ENCODE results near the gene SLC9A8. TPM values are rescaled to one million over a fixed set of nuclear protein-coding genes. Genes with fewer than 3 reads are reported as not detected.

SLC9A8 gene
- total RNA-seq, 1 donor from 2014 or later: 6.2 TPM

- Mint-ChIP-seq H3K27me3 (ENCODE audit: low read depth, unreplicated experiment) (no peaks in the 10 kb centered on the region), H3K9me3 (ENCODE audit: unreplicated experiment) (no peaks in the 10 kb centered on the region), H3K27ac (ENCODE audit: unreplicated experiment) (peak overlapping the region; percentile 48), H3K36me3 (ENCODE audit: low read depth, unreplicated experiment) (peaks cover 19% of the 10 kb centered on the region), H3K4me3 (ENCODE audit: unreplicated experiment) (no peak overlapping the region), H3K4me1 (ENCODE audit: low read depth, unreplicated experiment) (peaks cover 24% of the 10 kb centered on the region)
- Histone ChIP-seq H3K4me3 (ENCODE audit: insufficient read depth, low read depth, low read length) (no peak overlapping the region), H3K9ac (ENCODE audit: low read length) (no peak overlapping the region), H3K4me1 (ENCODE audit: insufficient read depth, low read length) (peaks cover 9% of the 10 kb centered on the region), H3K79me2 (ENCODE audit: insufficient read depth, low read length) (no peaks in the 10 kb centered on the region), H3K27ac (ENCODE audit: low read depth, low read length) (no peak overlapping the region), H3K4me2 (ENCODE audit: low read length) (peak overlapping the region; percentile 45), H2AFZ (ENCODE audit: low read depth, low read length) (no peak overlapping the region), H3K9me3 (ENCODE audit: insufficient read depth, low read depth, low read length) (no peaks in the 10 kb centered on the region), H3K36me3 (ENCODE audit: insufficient read depth, low read length) (peaks cover 20% of the 10 kb centered on the region), H3K27me3 (ENCODE audit: insufficient read depth, low read length) (no peaks in the 10 kb centered on the region), H4K20me1 (ENCODE audit: insufficient read depth, low read length) (no peaks in the 10 kb centered on the region)
- FAIRE-seq: no peak
- no peak for TF ChIP-seq EZH2 (IDR thresholded peaks at IDR 0.05; ENCODE audit: insufficient read depth, low read length)
- TF ChIP-seq, protein P1, sequence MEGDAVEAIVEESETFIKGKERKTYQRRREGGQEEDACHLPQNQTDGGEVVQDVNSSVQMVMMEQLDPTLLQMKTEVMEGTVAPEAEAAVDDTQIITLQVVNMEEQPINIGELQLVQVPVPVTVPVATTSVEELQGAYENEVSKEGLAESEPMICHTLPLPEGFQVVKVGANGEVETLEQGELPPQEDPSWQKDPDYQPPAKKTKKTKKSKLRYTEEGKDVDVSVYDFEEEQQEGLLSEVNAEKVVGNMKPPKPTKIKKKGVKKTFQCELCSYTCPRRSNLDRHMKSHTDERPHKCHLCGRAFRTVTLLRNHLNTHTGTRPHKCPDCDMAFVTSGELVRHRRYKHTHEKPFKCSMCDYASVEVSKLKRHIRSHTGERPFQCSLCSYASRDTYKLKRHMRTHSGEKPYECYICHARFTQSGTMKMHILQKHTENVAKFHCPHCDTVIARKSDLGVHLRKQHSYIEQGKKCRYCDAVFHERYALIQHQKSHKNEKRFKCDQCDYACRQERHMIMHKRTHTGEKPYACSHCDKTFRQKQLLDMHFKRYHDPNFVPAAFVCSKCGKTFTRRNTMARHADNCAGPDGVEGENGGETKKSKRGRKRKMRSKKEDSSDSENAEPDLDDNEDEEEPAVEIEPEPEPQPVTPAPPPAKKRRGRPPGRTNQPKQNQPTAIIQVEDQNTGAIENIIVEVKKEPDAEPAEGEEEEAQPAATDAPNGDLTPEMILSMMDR (IDR thresholded peaks at IDR 0.05; ENCODE audit: insufficient read depth, low read depth, low read length): no peak
- no peak for DNase-seq (ENCODE audit: low read depth)
Observed at GRCh38 chr20:49821381-49821780, 8.8 kb downstream of the SLC9A8 start.

DNA sequence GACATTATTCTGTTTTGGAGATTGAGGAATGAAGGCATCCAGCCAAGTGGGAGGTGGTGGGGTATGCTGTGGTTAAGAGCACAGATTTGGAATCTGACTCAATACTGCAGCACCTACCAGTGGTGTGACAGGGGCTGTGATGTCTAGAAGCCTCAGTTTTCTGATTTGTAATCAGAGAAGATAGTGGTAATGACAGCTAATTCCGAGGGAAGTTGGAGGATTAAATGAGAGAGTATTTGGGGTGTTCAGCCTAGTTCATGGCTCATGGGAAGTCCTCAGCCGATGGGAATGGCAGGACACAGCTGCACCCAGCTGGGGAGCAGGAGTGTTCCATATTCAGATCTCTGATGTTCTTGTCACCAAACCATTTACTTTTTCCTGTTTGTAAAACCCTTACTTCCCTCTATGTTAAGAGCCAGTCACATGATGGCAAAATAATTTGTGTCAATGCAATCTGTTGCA, 9.3 kb downstream of the SLC9A8 start:
- no peak overlapping the region for H3K4me3 ChIP-seq (ENCODE audit: insufficient read depth, low read depth, low read length)
- peaks cover 19% of the 10 kb centered on the region for H3K36me3 ChIP-seq (ENCODE audit: insufficient read depth, low read length)
- no peak overlapping the region for H2AFZ ChIP-seq (ENCODE audit: low read depth, low read length)
- peaks cover 9% of the 10 kb centered on the region for H3K4me1 ChIP-seq (ENCODE audit: insufficient read depth, low read length)
- peak; percentile 55 for FAIRE-seq
- Mint-ChIP-seq H3K27me3 (ENCODE audit: low read depth, unreplicated experiment) (no peaks in the 10 kb centered on the region), H3K36me3 (ENCODE audit: low read depth, unreplicated experiment) (peaks cover 19% of the 10 kb centered on the region), H3K4me3 (ENCODE audit: unreplicated experiment) (peak overlapping the region; percentile 28), H3K27ac (ENCODE audit: unreplicated experiment) (peak overlapping the region; percentile 48), H3K4me1 (ENCODE audit: low read depth, unreplicated experiment) (peaks cover 24% of the 10 kb centered on the region), H3K9me3 (ENCODE audit: unreplicated experiment) (no peaks in the 10 kb centered on the region)
- DNase-seq (ENCODE audit: low read depth): peak; percentile 72
- no peak overlapping the region for H3K9ac ChIP-seq (ENCODE audit: low read length)
- no peaks in the 10 kb centered on the region for H3K27me3 ChIP-seq (ENCODE audit: insufficient read depth, low read length)
- H3K79me2 ChIP-seq (ENCODE audit: insufficient read depth, low read length): no peaks in the 10 kb centered on the region
- TF ChIP-seq EZH2 (IDR thresholded peaks at IDR 0.05; ENCODE audit: insufficient read depth, low read length): no peak
- TF ChIP-seq, protein P1 (IDR thresholded peaks at IDR 0.05; ENCODE audit: insufficient read depth, low read depth, low read length): peak; percentile 20
- H4K20me1 ChIP-seq (ENCODE audit: insufficient read depth, low read length): no peaks in the 10 kb centered on the region
- no peaks in the 10 kb centered on the region for H3K9me3 ChIP-seq (ENCODE audit: insufficient read depth, low read depth, low read length)
- H3K4me2 ChIP-seq (ENCODE audit: low read length): peak overlapping the region; percentile 45
- H3K27ac ChIP-seq (ENCODE audit: low read depth, low read length): peak overlapping the region; percentile 15

GRCh38 chr20:49823152-49823847, 10.7 kb downstream of the SLC9A8 start:
- H3K9ac ChIP-seq (ENCODE audit: low read length): no peak overlapping the region
- TF ChIP-seq EZH2 (IDR thresholded peaks at IDR 0.05; ENCODE audit: insufficient read depth, low read length): no peak
- TF ChIP-seq, protein P1 (IDR thresholded peaks at IDR 0.05; ENCODE audit: insufficient read depth, low read depth, low read length): no peak
- no peaks in the 10 kb centered on the region for H3K9me3 ChIP-seq (ENCODE audit: insufficient read depth, low read depth, low read length)
- Mint-ChIP-seq H3K27me3 (ENCODE audit: low read depth, unreplicated experiment) (no peaks in the 10 kb centered on the region), H3K4me1 (ENCODE audit: low read depth, unreplicated experiment) (peaks cover 24% of the 10 kb centered on the region), H3K4me3 (ENCODE audit: unreplicated experiment) (no peak overlapping the region), H3K9me3 (ENCODE audit: unreplicated experiment) (no peaks in the 10 kb centered on the region), H3K36me3 (ENCODE audit: low read depth, unreplicated experiment) (peaks cover 19% of the 10 kb centered on the region), H3K27ac (ENCODE audit: unreplicated experiment) (no peak overlapping the region)
- H2AFZ ChIP-seq (ENCODE audit: low read depth, low read length): no peak overlapping the region
- no peak for FAIRE-seq
- no peaks in the 10 kb centered on the region for H3K27me3 ChIP-seq (ENCODE audit: insufficient read depth, low read length)
- no peaks in the 10 kb centered on the region for H4K20me1 ChIP-seq (ENCODE audit: insufficient read depth, low read length)
- H3K79me2 ChIP-seq (ENCODE audit: insufficient read depth, low read length): no peaks in the 10 kb centered on the region
- no peak overlapping the region for H3K4me3 ChIP-seq (ENCODE audit: insufficient read depth, low read depth, low read length)
- no peak overlapping the region for H3K4me2 ChIP-seq (ENCODE audit: low read length)
- peaks cover 22% of the 10 kb centered on the region for H3K36me3 ChIP-seq (ENCODE audit: insufficient read depth, low read length)
- H3K4me1 ChIP-seq (ENCODE audit: insufficient read depth, low read length): peaks cover 9% of the 10 kb centered on the region
- DNase-seq (ENCODE audit: low read depth): no peak
- H3K27ac ChIP-seq (ENCODE audit: low read depth, low read length): no peak overlapping the region

Measured in astrocyte (in vitro differentiated cells and primary cell).